ENCODE measurements around the gene ZRANB3.

Gene ZRANB3

DNA sequence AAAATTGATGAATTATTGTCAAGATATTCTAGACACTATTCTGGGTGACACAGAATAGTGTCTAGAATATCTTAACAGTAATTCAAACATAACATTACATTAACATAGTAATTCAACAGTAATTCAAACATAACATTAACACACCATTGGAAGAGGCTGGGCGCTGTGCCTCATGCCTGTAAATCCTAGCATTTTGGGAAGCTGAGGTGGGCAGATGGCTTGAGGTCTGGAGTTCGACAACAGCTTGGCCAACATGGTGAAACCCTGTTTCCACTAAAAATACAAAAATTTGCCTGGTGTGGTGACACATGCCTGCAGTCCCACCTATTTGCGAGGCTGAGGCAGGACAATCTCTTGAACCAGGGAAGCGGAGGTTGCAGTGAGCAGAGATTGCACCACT is 195.8 kb downstream of the ZRANB3 start:
- Histone ChIP-seq H3K4me2 (no peak overlapping the region), H3K36me3 (peaks cover 0 to 7% (median 0%) of the 10 kb centered on the region in 11 experiments; a peak in 2 of 22 replicates)
- TF ChIP-seq Cebpa-rat (IDR thresholded peaks at IDR 0.05) = no peak

GRCh38 chr2:135327146-135327545 is 203.9 kb downstream of the ZRANB3 start:
- peaks cover 6 to 24% (median 20%) of the 10 kb centered on the region in 11 experiments; a peak in 16 of 22 replicates for H3K9me3 ChIP-seq (replicated peaks in 1 of 11)
- no peak overlapping the region for H3K4me3 ChIP-seq
- H3K27me3 ChIP-seq = no peaks in the 10 kb centered on the region
- no peaks in the 10 kb centered on the region for H4K20me1 ChIP-seq
- no peak overlapping the region for H3K27ac ChIP-seq
- TF ChIP-seq Cebpa-rat (IDR thresholded peaks at IDR 0.05) = no peak
- no peak overlapping the region for H3K9ac ChIP-seq
- peaks cover 0 to 5% (median 0%) of the 10 kb centered on the region in 10 experiments; a peak in 5 of 20 replicates for H3K4me1 ChIP-seq
- no peaks in the 10 kb centered on the region for H3K36me3 ChIP-seq
- no peak overlapping the region for H3K4me2 ChIP-seq

More for the DNA sequence above, 195.8 kb downstream of the ZRANB3 start:
- Histone ChIP-seq H4K20me1 (no peaks in the 10 kb centered on the region), H3K9ac (no peak overlapping the region), H3K27me3 (no peaks in the 10 kb centered on the region), H3K4me1 (peaks cover 0 to 9% (median 6%) of the 10 kb centered on the region in 10 experiments; a peak in 10 of 20 replicates), H3K4me3 (no peak overlapping the region), H3K9me3 (replicated peaks in 1 of 11) (peaks cover 0 to 2% (median 0%) of the 10 kb centered on the region in 11 experiments; a peak in 3 of 22 replicates), H3K27ac (no peak overlapping the region)

GRCh38 chr2:135320465-135321355 is 210.3 kb downstream of the ZRANB3 start:
- Histone ChIP-seq H3K4me2 (no peak overlapping the region), H3K4me3 (no peak overlapping the region), H3K27me3 (no peaks in the 10 kb centered on the region), H3K4me1 (no peaks in the 10 kb centered on the region), H3K9ac (no peak overlapping the region), H3K27ac (no peak overlapping the region), H3K36me3 (no peaks in the 10 kb centered on the region), H4K20me1 (no peaks in the 10 kb centered on the region), H3K9me3 (replicated peaks in 1 of 11) (peaks cover 4 to 11% (median 6%) of the 10 kb centered on the region in 11 experiments; a peak in 12 of 22 replicates)
- TF ChIP-seq Cebpa-rat (IDR thresholded peaks at IDR 0.05) = no peak

GRCh38 chr2:135318808-135319207 is 212.2 kb downstream of the ZRANB3 start:
- H3K4me2 ChIP-seq = no peak overlapping the region
- no peaks in the 10 kb centered on the region; a peak in 1 of 22 replicates for H3K9me3 ChIP-seq (replicated peaks in 1 of 11)
- TF ChIP-seq Cebpa-rat (IDR thresholded peaks at IDR 0.05) = no peak
- no peak overlapping the region for H3K27ac ChIP-seq
- H3K36me3 ChIP-seq = no peaks in the 10 kb centered on the region; a peak in 1 of 22 replicates
- no peaks in the 10 kb centered on the region for H4K20me1 ChIP-seq
- H3K4me3 ChIP-seq = no peak overlapping the region
- H3K27me3 ChIP-seq = no peaks in the 10 kb centered on the region
- no peaks in the 10 kb centered on the region for H3K4me1 ChIP-seq
- no peak overlapping the region for H3K9ac ChIP-seq

DNA sequence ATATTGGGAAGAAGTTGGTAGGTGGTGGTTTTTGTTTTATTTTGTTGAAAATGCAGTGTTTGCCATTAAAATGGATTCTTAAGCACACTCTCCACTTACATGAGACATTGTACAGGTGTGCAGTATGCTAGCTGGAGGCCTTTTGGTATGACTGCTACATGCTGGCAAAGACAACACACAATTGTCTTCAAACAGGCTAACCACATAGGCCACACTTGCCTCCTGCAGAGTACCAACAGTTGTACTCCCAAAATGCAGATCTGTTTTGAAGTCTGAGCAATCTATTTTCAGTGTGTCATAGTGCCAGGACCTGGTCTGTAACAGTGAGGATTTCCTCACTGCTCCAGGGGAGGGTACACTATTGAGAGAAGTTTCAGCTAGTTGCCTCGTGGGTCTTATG is 213.6 kb downstream of the ZRANB3 start:
- Histone ChIP-seq H3K9me3 (replicated peaks in 1 of 11) (no peaks in the 10 kb centered on the region), H3K27me3 (no peaks in the 10 kb centered on the region), H3K4me3 (no peak overlapping the region), H3K4me2 (no peak overlapping the region), H3K27ac (no peak overlapping the region), H4K20me1 (no peaks in the 10 kb centered on the region), H3K4me1 (no peaks in the 10 kb centered on the region), H3K9ac (no peak overlapping the region), H3K36me3 (peaks cover 0 to 12% (median 0%) of the 10 kb centered on the region in 11 experiments; a peak in 3 of 22 replicates)
- TF ChIP-seq Cebpa-rat (IDR thresholded peaks at IDR 0.05) = no peak

GRCh38 chr2:135311962-135312361 is 219.1 kb downstream of the ZRANB3 start:
- Histone ChIP-seq H3K9me3 (replicated peaks in 1 of 11) (peaks cover 3 to 14% (median 10%) of the 10 kb centered on the region in 11 experiments), H3K9ac (no peak overlapping the region), H4K20me1 (no peaks in the 10 kb centered on the region), H3K27me3 (no peaks in the 10 kb centered on the region), H3K4me1 (no peaks in the 10 kb centered on the region), H3K36me3 (peaks cover 0 to 24% (median 10%) of the 10 kb centered on the region in 11 experiments; a peak in 9 of 22 replicates), H3K27ac (no peak overlapping the region), H3K4me3 (no peak overlapping the region), H3K4me2 (no peak overlapping the region)
- TF ChIP-seq Cebpa-rat (IDR thresholded peaks at IDR 0.05) = no peak

DNA sequence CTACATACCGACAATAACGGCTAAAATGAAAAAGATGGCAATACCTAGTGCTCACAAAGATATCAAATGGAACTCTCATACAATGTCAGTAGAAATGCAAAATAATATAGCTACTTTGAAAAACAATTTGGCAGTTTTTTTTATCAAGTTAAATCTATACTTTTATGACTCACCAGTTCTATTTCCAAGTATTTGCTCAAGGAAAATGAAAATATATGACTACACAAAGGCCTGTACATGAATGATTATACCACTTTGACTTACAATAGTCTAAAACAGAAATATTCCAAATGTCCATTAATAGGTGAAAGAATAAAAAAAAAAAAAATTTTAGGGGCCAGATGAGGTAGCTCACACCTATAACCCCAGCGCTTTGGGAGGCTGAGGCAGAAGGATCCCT is 219.8 kb downstream of the ZRANB3 start:
- H3K4me3 ChIP-seq = no peak overlapping the region
- H3K27me3 ChIP-seq = no peaks in the 10 kb centered on the region
- H3K9me3 ChIP-seq (replicated peaks in 1 of 11) = peaks cover 10 to 20% (median 17%) of the 10 kb centered on the region in 11 experiments
- no peak overlapping the region for H3K9ac ChIP-seq
- H3K36me3 ChIP-seq = peaks cover 0 to 28% (median 16%) of the 10 kb centered on the region in 11 experiments; a peak in 10 of 22 replicates
- H3K27ac ChIP-seq = no peak overlapping the region
- TF ChIP-seq Cebpa-rat (IDR thresholded peaks at IDR 0.05) = no peak
- H4K20me1 ChIP-seq = no peaks in the 10 kb centered on the region
- no peak overlapping the region for H3K4me2 ChIP-seq
- no peaks in the 10 kb centered on the region for H3K4me1 ChIP-seq

- Histone ChIP-seq H3K4me3 (no peak overlapping the region), H3K9me3 (replicated peaks in 1 of 11) (peaks cover 26 to 36% (median 32%) of the 10 kb centered on the region in 11 experiments), H3K27me3 (no peaks in the 10 kb centered on the region), H3K4me1 (peaks cover 0 to 11% (median 10%) of the 10 kb centered on the region in 10 experiments; a peak in 15 of 20 replicates), H4K20me1 (no peaks in the 10 kb centered on the region), H3K27ac (no peak overlapping the region), H3K36me3 (peaks cover 0 to 24% (median 17%) of the 10 kb centered on the region in 11 experiments; a peak in 12 of 22 replicates), H3K4me2 (no peak overlapping the region), H3K9ac (no peak overlapping the region)
- TF ChIP-seq Cebpa-rat (IDR thresholded peaks at IDR 0.05) = no peak
Observed at GRCh38 chr2:135304694-135305093, 226.3 kb downstream of the ZRANB3 start.

DNA sequence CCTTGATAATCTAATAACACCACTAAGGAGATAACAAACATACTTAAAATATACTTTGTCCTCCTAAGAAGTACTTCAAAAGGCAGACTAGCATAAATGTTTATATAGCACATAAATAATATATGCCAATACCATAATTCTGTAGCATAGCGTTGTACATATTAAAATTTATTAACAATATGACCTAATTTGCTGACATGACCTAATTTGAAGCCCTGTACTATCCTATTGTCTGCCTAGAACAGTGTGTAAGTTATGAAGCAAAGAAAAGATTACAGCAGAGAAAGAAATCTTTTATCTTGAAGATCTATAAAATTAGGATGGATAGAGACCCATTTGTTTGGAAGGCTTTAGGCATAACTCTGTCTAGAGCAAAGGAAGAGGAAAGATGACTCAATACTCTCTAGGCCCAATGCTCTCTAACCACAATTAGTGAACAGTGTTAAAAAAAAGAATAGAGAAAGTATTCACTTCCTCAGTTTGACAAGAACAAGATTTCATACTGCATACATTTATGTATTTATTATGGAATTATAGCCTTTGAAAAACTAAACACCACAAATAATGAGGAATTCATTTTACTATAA is 231.3 kb downstream of the ZRANB3 start:
- H3K36me3 ChIP-seq = peaks cover 0 to 25% (median 21%) of the 10 kb centered on the region in 11 experiments; a peak in 18 of 22 replicates
- H4K20me1 ChIP-seq = no peaks in the 10 kb centered on the region
- peak overlapping the region in 8 of 11 experiments; percentile 20 to 82 (median 64); a peak in 13 of 22 replicates for H3K4me2 ChIP-seq
- peaks cover 0 to 22% (median 21%) of the 10 kb centered on the region in 10 experiments; a peak in 16 of 20 replicates for H3K4me1 ChIP-seq
- no peak; a peak in 1 of 22 replicates for TF ChIP-seq Cebpa-rat (IDR thresholded peaks at IDR 0.05)
- no peaks in the 10 kb centered on the region for H3K27me3 ChIP-seq
- no peak overlapping the region for H3K27ac ChIP-seq
- H3K9ac ChIP-seq = no peak overlapping the region
- peaks cover 24 to 33% (median 27%) of the 10 kb centered on the region in 11 experiments for H3K9me3 ChIP-seq (replicated peaks in 1 of 11)
- no peak overlapping the region for H3K4me3 ChIP-seq
